Measurements from ENCODE around the gene OR2F1. TPM values are rescaled to one million over a fixed set of nuclear protein-coding genes. Genes with fewer than 3 reads are reported as not detected.

Gene OR2F1
- total and polyA plus RNA-seq, 12 donors = 0.06 TPM; not detected in 11

- no peaks in the 10 kb centered on the region for H3K27me3 ChIP-seq
- no peak overlapping the region for H3K4me3 ChIP-seq
- H3K27ac ChIP-seq = no peak overlapping the region
- H3K4me1 ChIP-seq (replicated peaks in 1 of 2) = peaks cover 0 to 4% of the 10 kb centered on the region in 2 donors
- 88 to 96% (median 92%) methylated on average over 3 of the region's 3 CpGs for WGBS, 4 donors
- DNase-seq = no peak
- intact Hi-C loops (cut with DNase I) = no loop called here
- TF ChIP-seq POLR2A (IDR thresholded peaks at IDR 0.05) = no peak
- no peak for TF ChIP-seq CTCF (IDR thresholded peaks at IDR 0.05)
- H3K9me3 ChIP-seq (replicated peaks in 1 of 3) = no peaks in the 10 kb centered on the region
- no peaks in the 10 kb centered on the region for H3K36me3 ChIP-seq (replicated peaks in 1 of 2)
Measured at GRCh38 chr7:143993924-143994323, 39.3 kb downstream of the OR2F1 start.

GRCh38 chr7:144000020-144000419 is 45.4 kb downstream of the OR2F1 start, which contains the start of gene OR6B1:
Gene OR6B1, plus strand, starts transcription at chr7:144000320. Its CDS starts 3,677 bp downstream, at chr7:144003997.
- 88 to 92% (median 91%) methylated on average over 4 of the region's 4 CpGs for WGBS, 4 donors
- H3K9me3 ChIP-seq (replicated peaks in 1 of 3) = no peaks in the 10 kb centered on the region
- no peaks in the 10 kb centered on the region for H3K4me1 ChIP-seq (replicated peaks in 1 of 2)
- intact Hi-C loops (cut with DNase I) = no loop called here
- DNase-seq = no peak
- TF ChIP-seq POLR2A (IDR thresholded peaks at IDR 0.05) (no peak), CTCF (IDR thresholded peaks at IDR 0.05) (no peak)
- no peak within 1 kb of the TSS for H3K27ac ChIP-seq
- no peak within 1 kb of the TSS for H3K4me3 ChIP-seq
- no peaks in the 10 kb centered on the region for H3K36me3 ChIP-seq (replicated peaks in 1 of 2)
- H3K27me3 ChIP-seq = no peaks in the 10 kb centered on the region

GRCh38 chr7:144001543-144001942 is 46.9 kb downstream of the OR2F1 start:
- Histone ChIP-seq H3K9me3 (replicated peaks in 1 of 3) (no peaks in the 10 kb centered on the region), H3K36me3 (replicated peaks in 1 of 2) (no peaks in the 10 kb centered on the region), H3K27me3 (no peaks in the 10 kb centered on the region), H3K4me3 (no peak overlapping the region), H3K27ac (no peak overlapping the region), H3K4me1 (replicated peaks in 1 of 2) (no peaks in the 10 kb centered on the region)
- intact Hi-C loops (cut with DNase I) = no loop called here
- no peak for DNase-seq
- no peak for TF ChIP-seq CTCF (IDR thresholded peaks at IDR 0.05)
- TF ChIP-seq POLR2A (IDR thresholded peaks at IDR 0.05) = no peak
- 74 to 89% (median 84%) methylated on average over 3 of the region's 3 CpGs for WGBS, 4 donors

- Histone ChIP-seq H3K36me3 (replicated peaks in 1 of 2) (no peaks in the 10 kb centered on the region), H3K4me1 (replicated peaks in 1 of 2) (no peaks in the 10 kb centered on the region), H3K4me3 (no peak overlapping the region), H3K27me3 (no peaks in the 10 kb centered on the region), H3K9me3 (replicated peaks in 1 of 3) (no peaks in the 10 kb centered on the region), H3K27ac (no peak overlapping the region)
- intact Hi-C loops (cut with DNase I) = no loop called here
- WGBS, 4 donors = 68 to 75% (median 72%) methylated on average over 5 of the region's 5 CpGs
- TF ChIP-seq CTCF (IDR thresholded peaks at IDR 0.05) = no peak
- TF ChIP-seq POLR2A (IDR thresholded peaks at IDR 0.05) = no peak
- peak in 1 of 7 donors; percentile 16 for DNase-seq
Measured at GRCh38 chr7:144004703-144005102, 50.1 kb downstream of the OR2F1 start.
